CD4-positive, alpha-beta T cell treated with Interferon alpha-2 for 1 hour (primary cell): ENCODE data around the gene UVRAG.

Experiments used
- DNase-seq, 2 donors: peaks; one replicate each; pipeline ENCODE4 v3.0.0-alpha.2; 2020 to 2022

The UVRAG gene

DNA sequence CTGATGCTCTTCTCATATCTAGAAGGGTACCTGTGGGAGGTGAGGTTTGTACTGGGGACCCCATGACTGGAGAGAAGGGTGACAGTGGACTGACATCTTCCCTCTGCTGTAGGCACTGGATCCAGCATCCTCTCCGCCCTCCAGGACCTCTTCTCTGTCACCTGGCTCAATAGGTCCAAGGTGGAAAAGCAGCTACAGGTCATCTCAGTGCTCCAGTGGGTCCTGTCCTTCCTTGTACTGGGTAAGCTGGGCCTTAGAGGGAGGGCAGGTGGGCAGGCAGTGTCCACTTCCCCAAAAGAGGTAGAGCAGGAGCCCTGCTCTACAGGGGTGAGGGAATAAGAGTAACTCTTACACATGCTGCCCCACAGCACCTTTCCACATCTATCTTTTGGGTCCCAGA, 30.5 kb upstream of the UVRAG start:
- DNase-seq, result no peak

DNA sequence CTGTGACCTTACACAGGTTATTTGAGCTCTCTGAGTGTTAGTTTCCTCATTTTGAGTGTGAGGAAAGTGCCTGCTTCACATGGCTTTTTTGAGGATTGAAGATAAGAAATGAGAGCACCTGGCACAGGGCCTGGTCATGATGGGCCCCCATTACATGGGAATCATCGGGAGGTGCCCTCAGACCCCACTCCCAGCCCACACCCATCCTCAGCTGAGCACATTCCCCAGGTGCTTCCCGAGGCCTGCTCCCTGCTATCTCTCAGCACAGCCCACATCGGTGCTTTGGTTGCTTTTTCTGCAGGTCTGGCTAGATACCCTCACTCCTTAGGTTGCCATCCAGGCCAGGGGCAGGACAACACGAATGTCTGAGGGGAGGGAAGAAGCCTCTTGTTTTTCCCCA, 29.8 kb upstream of the UVRAG start:
- DNase-seq, result no peak

DNA sequence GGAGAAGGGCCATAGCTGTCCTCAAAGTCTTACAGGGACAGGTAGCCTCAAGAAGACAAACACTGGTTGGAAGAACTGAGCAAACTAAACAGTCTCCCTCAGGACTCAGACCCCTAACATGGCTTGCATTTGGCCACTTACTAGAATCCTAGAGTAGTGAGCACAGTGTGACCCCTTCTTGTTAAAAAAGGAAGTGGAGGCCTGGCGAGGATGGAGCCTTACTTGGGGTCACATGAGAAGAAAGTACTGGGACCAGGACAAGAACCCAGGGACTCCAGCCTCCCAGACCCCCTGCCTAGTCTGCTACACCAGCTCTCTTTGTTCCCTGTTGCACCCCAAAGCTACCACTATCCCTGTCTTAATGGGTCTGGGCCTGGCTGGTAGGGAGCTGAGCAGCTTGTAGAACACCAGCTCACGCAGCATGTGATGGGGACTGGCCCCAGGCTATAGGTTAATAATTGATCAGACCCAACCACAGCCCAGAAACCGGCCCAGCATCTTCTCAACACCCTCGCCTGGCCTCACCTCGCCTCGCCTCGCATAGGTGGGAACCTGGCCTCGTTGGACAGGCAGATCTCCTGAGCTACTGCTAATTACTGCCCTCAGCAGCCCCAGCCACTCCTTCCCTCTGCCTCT, 28.8 kb upstream of the UVRAG start:
- DNase-seq, result no peak

DNA sequence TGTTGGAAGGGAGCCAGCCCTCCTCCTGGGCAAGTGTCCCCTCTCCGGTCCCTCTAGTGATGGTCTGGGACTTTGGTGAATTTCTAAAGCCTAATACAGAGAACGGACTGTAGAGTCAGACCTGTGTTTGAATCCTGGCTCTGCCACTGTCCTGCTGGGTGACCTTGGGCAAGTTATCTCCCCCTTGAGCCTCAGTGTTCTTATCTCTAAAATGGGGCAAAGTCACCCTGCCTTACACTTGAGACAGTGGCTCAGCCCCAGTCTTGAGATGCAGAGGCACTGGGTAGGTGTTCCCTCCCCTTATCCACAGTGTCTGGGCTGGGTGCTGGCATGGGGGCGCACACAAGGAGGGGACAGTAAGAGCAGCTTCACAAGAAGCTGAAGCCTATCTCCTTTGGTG, 25.5 kb upstream of the UVRAG start:
- no peak for DNase-seq

DNA sequence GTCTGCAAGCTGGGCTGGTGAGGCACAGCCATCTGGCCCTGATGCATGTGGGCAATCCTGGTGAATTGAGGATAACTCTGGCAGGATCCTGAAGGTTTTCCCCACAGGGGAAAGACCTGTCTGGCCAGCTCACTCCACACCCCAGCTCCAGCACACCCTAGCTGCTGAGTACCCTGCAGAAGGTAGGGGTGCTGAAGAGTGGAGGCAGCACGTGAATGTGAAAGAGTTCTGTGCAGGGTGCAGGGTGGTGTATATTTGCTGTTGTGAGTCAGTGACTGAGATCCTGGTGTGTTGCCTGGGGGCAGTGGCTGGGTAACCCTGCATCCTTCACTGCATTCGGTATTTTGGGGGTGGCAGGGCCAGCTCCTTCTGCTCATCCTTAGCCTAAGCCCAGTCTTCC, 24.0 kb upstream of the UVRAG start:
- no peak for DNase-seq

DNA sequence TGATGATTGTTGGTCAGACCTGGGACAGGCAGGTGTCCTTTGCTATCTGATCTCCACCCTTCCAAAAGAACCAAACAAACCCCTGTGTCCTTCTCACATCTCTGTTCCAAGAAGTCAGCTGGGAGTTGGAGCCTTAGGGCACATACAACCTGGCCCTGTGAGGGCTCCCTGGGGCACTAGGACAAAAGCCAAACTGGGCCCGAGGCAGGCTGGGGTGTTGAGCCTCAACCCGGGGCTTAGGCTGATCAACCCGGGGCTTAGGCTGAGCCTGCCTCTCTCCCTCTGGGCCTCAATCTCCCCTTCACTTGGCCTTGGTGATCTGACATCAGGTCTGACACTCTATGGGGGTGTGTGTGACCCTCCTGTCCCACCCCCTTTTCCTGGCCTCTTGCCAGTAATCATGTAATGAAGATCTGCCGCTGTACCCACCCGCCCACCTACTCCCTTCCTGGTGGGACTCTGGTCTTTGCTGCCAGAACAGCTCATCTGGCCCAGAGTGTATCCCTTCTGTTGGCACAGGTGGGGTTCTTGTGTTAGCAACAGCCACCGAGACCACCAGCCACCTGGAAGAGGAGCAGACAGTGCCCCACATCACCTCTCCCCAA, 22.8 kb upstream of the UVRAG start:
- DNase-seq, result no peak

DNA sequence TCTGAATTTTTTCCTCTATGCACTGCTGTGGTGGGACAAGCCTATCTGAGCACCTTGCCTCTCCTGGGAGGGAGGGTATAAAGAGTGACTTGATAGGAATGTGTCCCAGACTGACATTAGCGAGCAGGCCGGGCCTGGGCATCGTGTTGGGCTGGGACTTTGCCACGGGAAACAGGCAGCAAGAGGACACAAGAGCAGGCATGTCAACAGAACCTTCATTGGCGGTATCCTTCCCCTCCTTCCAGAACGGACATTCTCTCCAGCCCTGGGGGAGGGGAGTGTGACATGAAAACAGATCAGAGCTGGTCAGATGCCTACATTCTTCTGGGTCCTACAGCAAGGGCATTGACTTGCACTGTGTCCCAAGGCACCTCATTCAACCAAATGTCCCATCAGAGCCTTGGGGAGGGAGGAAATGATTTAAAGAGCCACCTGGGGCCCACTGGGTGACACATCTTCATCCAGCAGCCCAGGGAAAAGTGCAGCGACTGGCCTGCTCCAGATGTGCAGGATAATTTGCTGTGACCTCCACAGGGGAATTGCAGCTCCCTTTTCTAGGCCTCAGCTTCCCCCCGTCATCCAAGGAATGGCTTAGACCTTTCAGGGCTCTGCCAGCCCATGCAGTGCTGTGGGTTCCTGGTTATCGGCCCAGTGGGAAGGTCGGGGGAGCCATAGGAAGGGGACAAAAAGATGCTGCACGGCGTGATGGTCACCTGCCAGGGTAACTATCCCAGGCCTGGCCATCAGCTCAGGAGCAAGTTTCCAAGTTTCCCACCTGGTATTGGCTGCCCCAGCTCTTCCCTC, 21.8 kb upstream of the UVRAG start:
- DNase-seq, result no peak

DNA sequence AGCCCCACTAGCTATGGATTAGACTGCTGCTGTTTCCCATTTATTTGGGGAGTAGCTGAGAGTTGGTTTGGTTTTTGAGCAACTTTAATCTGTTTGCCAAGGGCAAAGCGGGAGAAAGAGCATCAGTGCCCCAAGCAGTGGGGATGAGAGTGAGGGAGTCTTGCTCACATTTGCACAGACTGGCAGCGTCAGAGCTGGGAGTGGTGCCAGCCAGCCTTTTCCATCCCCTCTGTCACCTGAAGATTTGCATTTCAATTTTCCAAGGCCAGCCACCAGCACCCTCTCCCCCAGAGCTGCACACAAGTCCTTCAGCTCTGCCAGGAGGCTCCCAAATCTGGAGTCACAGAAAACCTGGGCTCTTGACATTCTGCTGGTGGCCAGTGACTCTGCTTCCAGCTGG, 21.0 kb upstream of the UVRAG start:
- no peak for DNase-seq

DNA sequence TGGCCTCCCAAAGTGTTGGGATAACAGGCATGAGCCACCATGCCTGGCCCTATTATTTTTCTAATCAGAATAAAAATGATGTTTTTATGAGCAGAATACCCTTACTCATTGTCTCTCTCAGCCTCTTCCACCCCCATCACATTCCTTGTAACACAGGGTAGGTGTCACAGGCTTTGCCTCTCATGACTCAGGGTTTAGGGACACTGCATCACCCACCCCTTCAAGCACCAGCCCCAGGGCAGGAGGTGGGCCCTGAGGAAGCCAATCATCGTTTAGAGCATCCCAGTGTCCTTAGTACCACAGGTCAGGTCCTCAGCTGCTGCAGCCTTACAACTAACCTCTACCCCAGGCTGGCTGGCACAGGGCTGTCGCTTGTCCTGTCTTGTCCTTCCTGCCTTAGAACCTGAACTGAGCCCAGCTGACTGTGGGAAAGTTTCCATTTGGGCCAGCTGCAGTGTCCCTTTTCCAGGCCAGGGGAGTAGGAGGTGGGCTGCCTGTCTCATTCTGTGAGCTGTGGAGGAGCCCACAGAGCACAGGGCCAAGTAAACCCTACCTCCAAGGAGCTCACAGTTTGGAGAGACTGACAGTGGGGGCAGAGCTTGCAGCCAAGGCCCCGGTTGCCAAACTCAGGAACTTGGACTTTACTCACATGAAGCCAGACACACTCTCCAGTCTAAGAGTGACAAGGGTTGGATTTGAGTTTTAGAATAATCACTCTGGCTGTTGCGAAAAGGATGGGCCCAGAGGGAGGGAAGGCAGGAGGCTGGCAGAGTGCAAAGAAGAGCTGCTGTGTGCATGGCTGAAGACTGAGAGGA, 19.5 kb upstream of the UVRAG start:
- no peak for DNase-seq

DNA sequence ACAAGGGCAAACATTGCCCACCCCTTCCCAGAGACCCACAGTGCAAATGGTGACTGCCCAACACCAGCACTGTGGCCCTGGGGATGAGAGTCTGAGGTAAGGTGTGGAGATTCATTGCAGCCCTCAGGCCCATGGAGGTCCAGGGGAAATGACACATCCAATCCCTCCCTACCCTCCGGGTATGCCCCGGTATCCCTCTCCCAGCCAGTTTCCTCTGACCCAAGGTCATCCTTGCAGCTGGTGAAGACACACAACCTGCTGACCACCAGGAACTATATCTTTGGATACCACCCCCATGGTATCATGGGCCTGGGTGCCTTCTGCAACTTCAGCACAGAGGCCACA, 18.9 kb upstream of the UVRAG start:
- no peak for DNase-seq

DNA sequence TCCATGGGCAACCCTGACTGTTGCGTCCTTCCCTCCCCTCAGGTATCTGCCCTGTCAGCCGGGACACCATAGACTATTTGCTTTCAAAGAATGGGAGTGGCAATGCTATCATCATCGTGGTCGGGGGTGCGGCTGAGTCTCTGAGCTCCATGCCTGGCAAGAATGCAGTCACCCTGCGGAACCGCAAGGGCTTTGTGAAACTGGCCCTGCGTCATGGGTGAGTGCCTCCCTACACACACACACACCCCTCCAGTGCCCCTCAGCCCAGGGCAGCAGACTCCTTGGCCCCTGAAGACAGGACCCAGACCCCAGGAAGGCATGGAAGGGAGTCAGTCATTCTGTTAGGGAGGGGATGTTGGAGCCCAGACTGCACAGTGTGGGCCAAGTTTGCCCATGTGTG, 17.9 kb upstream of the UVRAG start:
- no peak for DNase-seq

DNA sequence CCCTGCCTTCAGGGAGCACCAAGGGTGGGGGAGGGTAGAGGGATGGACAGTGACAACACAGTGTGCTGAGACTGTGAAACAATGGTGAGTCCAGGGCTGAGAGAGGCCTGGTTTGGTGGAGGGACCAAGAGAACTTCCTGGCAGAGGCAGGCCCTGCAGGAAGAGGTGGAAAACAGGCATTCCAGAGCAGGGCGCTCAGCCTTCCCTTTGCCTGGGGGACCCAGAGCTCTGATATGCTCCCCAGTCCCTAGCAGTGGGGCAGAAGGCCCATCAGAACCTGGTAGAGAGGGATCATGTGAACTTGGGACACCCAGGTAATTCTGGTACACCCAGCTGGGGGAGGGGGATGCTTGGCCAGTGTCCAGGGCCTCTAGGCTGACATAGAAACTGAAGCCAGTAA, 17.2 kb upstream of the UVRAG start:
- DNase-seq, result no peak

DNA sequence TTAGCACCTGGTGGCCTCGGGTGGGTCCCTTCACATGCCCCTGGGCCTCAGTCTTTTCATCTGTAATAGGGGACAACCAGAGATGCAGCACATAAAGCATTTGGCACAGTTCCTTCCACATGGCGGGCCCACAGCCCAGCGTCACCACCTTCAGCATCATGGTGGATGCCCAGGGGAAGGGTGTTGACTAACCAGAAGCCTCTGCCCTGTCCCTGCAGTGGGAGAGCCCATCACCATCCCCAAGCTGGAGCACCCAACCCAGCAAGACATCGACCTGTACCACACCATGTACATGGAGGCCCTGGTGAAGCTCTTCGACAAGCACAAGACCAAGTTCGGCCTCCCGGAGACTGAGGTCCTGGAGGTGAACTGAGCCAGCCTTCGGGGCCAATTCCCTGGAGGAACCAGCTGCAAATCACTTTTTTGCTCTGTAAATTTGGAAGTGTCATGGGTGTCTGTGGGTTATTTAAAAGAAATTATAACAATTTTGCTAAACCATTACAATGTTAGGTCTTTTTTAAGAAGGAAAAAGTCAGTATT, 14.8 kb upstream of the UVRAG start:
- no peak for DNase-seq

DNA sequence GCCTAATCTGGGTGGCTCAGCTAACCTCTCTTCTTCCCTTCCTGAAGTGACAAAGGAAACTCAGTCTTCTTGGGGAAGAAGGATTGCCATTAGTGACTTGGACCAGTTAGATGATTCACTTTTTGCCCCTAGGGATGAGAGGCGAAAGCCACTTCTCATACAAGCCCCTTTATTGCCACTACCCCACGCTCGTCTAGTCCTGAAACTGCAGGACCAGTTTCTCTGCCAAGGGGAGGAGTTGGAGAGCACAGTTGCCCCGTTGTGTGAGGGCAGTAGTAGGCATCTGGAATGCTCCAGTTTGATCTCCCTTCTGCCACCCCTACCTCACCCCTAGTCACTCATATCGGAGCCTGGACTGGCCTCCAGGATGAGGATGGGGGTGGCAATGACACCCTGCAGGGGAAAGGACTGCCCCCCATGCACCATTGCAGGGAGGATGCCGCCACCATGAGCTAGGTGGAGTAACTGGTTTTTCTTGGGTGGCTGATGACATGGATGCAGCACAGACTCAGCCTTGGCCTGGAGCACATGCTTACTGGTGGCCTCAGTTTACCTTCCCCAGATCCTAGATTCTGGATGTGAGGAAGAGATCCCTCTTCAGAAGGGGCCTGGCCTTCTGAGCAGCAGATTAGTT, 14.2 kb upstream of the UVRAG start:
- no peak for DNase-seq

DNA sequence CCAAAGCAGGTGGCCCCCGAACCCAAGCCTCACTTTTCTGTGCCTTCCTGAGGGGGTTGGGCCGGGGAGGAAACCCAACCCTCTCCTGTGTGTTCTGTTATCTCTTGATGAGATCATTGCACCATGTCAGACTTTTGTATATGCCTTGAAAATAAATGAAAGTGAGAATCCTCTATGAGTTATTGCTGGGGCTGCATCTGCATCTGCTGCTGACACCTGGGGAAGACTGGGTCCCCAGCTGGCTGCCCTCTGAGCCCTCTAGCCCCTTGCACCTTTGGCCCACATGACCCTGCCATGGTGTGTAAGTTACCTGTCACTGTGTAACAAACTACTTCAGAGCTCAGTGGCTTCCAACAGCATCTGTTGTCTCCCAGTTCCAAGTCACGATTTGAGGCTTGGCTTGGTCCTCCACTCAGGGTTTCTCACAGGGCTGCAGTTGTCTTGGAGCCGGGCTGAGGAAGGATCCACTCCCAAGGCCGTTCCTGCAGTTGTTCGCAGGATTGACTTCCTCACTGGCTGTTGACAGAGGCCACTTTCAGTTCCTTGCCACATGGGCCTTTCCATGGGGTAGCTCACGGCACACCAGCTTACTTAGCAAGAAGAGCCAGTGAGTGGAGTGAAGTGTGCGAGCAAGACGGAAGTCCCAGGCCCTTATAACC, 13.5 kb upstream of the UVRAG start:
- DNase-seq, result peak in 1 of 2 donors; percentile 19

DNA sequence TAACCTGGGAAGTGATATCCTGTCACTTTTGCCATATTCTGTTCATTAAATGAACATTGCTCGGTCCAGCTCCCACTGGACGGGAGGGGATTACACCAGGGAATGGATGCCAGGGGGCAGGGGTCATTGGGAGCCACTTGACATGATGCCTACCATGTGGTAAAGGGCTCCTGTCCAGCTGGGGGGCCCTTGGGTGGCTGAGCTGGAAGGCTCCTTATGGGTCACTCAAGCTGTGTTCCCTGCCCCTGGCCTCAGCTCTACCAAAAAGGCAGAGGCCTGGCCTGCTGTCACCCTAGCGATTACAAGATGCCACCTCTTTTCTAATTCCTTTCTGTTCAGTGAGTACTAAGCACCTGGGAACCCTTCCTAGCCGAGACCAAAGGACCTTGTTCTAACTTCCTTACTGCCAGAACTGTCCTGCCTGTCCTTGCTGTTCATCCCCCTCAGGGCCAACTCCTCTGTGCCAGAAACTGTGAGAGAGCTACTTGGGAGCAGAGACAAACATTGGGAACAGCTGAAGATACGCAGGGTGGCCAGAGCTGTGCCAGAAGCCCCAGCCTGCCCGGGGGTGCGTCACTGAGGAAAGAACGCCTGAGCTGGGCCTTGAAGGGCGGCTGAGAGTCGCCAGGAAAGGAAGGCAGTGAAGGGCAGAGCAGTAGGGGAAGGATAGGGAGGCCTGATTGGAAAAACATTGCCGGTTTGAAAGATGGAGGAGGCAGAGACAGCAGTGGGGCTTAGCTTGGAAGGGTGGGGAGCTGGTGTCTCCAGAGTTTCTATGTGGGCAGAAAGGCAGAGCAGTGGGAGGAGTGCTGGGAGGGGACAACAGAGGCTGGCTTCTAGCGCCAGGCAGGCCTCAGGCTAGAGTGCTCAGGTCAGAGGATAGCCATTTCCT, 12.7 kb upstream of the UVRAG start:
- no peak for DNase-seq

DNA sequence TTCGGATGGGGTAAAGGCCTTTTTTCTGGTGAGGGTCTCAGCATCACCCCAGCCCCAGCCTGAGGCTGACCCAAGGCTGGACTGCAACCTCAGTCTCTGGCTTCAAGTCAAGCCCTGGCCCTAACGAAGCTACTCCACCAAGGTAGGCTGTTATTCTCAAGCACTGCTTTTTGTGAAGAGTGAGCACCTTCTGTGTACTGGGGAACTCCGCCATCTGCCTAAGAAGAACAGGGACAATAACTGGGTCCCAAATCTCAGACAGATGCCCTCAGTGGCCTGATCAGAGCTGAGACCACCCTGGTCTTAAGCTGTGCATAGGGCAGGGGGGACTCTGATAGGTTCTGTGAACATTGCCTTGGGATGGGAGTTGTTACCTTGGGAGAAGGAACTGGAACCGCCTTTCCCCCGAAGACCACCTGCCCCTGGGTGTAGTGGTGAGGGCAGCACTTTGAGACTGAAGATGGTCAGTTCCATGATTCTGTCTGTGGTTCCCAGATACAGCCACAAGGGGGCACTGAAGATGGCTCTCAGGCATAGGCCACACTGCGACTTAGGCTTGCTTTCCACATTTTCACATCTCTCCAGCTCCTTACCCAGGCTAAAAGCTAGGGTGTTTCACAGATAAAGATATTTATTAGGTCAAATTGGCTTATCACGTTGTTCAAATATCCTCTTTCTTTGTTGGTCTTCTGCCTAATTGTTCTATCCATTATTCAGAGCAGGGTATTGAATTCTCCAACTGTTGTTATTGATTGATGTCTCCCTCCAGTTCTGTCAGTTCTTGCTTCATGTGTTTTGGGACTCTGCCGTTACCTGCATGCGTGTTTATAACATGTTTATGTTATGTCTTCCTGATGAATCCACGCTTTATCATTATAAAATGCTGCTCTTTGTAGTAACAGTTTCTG, 11.8 kb upstream of the UVRAG start:
- peak; percentile 70 to 77 for DNase-seq

DNA sequence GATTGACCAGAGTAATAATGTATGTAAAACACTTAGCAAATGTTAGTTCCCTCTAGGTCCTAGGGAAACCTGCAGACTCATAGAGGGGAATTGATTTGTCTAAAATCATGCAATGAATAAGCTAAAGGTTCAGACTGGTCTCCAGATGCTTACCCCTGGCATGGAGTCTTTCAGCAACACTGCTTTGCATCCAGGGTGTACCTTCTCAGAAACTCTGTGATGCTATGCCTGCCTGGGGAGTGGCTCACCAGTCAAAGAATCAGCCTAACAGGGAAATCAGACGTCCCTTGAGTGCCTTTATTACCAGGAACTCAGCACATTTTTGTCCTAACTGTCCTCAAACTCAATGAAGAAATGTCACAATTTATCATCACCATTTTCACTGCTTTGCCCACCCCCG, 5.9 kb upstream of the UVRAG start:
- DNase-seq, result no peak

DNA sequence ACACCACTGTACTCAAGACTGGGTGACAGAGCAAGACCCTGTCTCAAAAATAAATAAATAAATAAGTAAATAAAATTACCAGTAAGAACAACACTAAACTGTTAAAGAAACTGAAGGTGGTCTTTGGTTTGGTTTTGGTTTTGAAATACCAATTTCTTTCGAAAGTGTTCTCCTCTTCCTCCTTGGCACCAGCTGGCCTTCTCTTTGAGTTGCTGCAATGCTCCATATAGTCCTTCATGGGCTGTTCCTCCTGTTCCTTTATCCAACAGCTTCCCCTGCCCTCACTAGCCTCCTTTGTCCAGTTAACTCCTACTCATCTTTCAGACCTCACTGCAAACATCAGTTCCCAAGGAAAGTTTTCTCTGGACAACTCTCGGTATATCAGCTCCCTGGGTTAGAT, 5.0 kb upstream of the UVRAG start:
- no peak for DNase-seq
